SK-N-SH (cell line): ENCODE data around the gene RPS6KB2. TPM values are rescaled to one million over a fixed set of nuclear protein-coding genes. Genes with fewer than 3 reads are reported as not detected.

Experiments used
- CTCF ChIA-PET: fragments of 300-600, 350-600 bp; formaldehyde crosslinking; extraction: SDS; loops from one replicate; lab custom pipeline; 2021; lab: Yijun Ruan, JAX
- POLR2A ChIA-PET: fragments of 350-600 bp; sonication (Branson Sonifier 250); formaldehyde crosslinking; extraction: SDS; loops from one replicate; lab custom pipeline; 2020; ENCODE audit warnings: antibody characterized with exemption, inconsistent platforms; lab: Yijun Ruan, JAX
- DNase-seq: peaks from one replicate; pipeline ENCODE4 v3.0.0; 2012
- H2AFZ ChIP-seq: fragments of 200-600 bp; sonication (generic); 2 replicates; pipeline ENCODE4 v1.8.1; 2016; ENCODE audit warnings: antibody characterized with exemption, mild to moderate bottlenecking, low read depth
- H3F3A ChIP-seq: fragments of 200-600 bp; sonication (generic); replicated peaks from 2 replicates; pipeline ENCODE3; 2016; ENCODE audit warnings: antibody characterized with exemption, mild to moderate bottlenecking; ENCODE audit not compliant: insufficient read depth
- H3K27ac ChIP-seq, 2 experiments: fragments of 200-500 bp in 1 of 2; fragments of 200-600 bp in 1 of 2; sonication (Bioruptor generic) in 1 of 2; sonication (generic), shearing (Covaris generic) in 1 of 2; 2 replicates each; pipeline versions ENCODE4 v1.5.1 to v1.6.1; 2014 to 2016; ENCODE audit warnings: low read depth in 2 of 2, inconsistent platforms in 1 of 2, low read length in 1 of 2, mild to moderate bottlenecking in 1 of 2, mixed read lengths in 1 of 2
- H3K27me3 ChIP-seq: fragments of 200-600 bp; sonication (generic), shearing (Covaris generic); 2 replicates; pipeline ENCODE4 v1.6.1; 2016; ENCODE audit warnings: mixed run types; ENCODE audit not compliant: insufficient read depth
- H3K36me3 ChIP-seq, 2 experiments: fragments of 200-500 bp in 1 of 2; fragments of 200-600 bp in 1 of 2; sonication (Bioruptor generic) in 1 of 2; sonication (generic) in 1 of 2; replicated peaks in 1 of 2; 2 replicates each; pipeline versions ENCODE3 to v1.5.1; 2014 to 2016; ENCODE audit warnings: low read length in 1 of 2, mild to moderate bottlenecking in 1 of 2; ENCODE audit not compliant: insufficient read depth in 2 of 2, control insufficient read depth in 1 of 2
- H3K4me1 ChIP-seq, 2 experiments: fragments of 200-500 bp in 1 of 2; fragments of 200-600 bp in 1 of 2; sonication (Bioruptor generic) in 1 of 2; sonication (generic), shearing (Covaris generic) in 1 of 2; 2 replicates each; pipeline versions ENCODE4 v1.5.1 to v1.6.1; 2014 to 2016; ENCODE audit warnings: low read depth in 1 of 2, low read length in 1 of 2, mixed run types in 1 of 2; ENCODE audit not compliant: insufficient read depth in 2 of 2, control insufficient read depth in 1 of 2
- H3K4me2 ChIP-seq: fragments of 200-600 bp; sonication (generic), shearing (Covaris generic); 2 replicates; pipeline ENCODE4 v1.6.1; 2017; ENCODE audit warnings: mixed run types
- H3K4me3 ChIP-seq, 2 experiments: fragments of 200-500 bp in 1 of 2; fragments of 200-600 bp in 1 of 2; sonication (Bioruptor generic) in 1 of 2; sonication (generic), shearing (Covaris generic) in 1 of 2; 2 replicates each; pipeline versions ENCODE4 v1.5.1 to v1.8.1; 2014 to 2016; ENCODE audit warnings: low read depth in 2 of 2, inconsistent platforms in 1 of 2, low read length in 1 of 2, mild to moderate bottlenecking in 1 of 2, mixed read lengths in 1 of 2, moderate library complexity in 1 of 2
- H3K79me2 ChIP-seq: fragments of 200-600 bp; sonication (generic); 2 replicates; pipeline ENCODE4 v1.8.1; 2017; ENCODE audit warnings: mild to moderate bottlenecking; ENCODE audit not compliant: insufficient read depth
- H3K9ac ChIP-seq: fragments of 200-600 bp; sonication (generic); 2 replicates; pipeline ENCODE4 v1.6.1; 2017; ENCODE audit warnings: mixed run types
- H3K9me2 ChIP-seq: fragments of 200-600 bp; sonication (generic); 2 replicates; pipeline ENCODE4 v1.6.1; 2017; ENCODE audit warnings: mixed run types
- H3K9me3 ChIP-seq: fragments of 200-600 bp; sonication (generic); 2 replicates; pipeline ENCODE4 v1.6.1; 2017; ENCODE audit warnings: mixed run types, mild to moderate bottlenecking, moderate library complexity
- H4K20me1 ChIP-seq: fragments of 200-600 bp; sonication (generic); 2 replicates; pipeline ENCODE4 v1.6.1; 2017; ENCODE audit warnings: mild to moderate bottlenecking, mixed run types; ENCODE audit not compliant: insufficient read depth
- CHD2 ChIP-seq: fragments of 150-350 bp; IDR thresholded peaks from 2 replicates; pipeline ENCODE4 v1.6.1; 2018; ENCODE audit warnings: low read length; ENCODE audit not compliant: partially characterized antibody
- ELF1 ChIP-seq: IDR thresholded peaks from 2 replicates; pipeline ENCODE4 v1.4.0; 2012
- EZH2phosphoT487 ChIP-seq: fragments of 200-600 bp; sonication (generic); IDR thresholded peaks from 2 replicates; pipeline ENCODE4 v1.6.1; 2017; ENCODE audit warnings: low read depth, mixed run types, mild to moderate bottlenecking, antibody characterized with exemption, moderate library complexity, borderline replicate concordance
- FOXJ3 ChIP-seq: sonication (generic); formaldehyde crosslinking; IDR thresholded peaks from 2 replicates; pipeline ENCODE4 v1.5.1; 2020; ENCODE audit warnings: mild to moderate bottlenecking, missing genetic modification reagents
- FOXM1 ChIP-seq: IDR thresholded peaks from 2 replicates; pipeline ENCODE4 v1.4.0; 2012; ENCODE audit warnings: low read depth, mild to moderate bottlenecking
- JUND ChIP-seq: IDR thresholded peaks from 2 replicates; pipeline ENCODE4 v1.4.0; 2012
- MEF2A ChIP-seq: IDR thresholded peaks from 2 replicates; pipeline ENCODE4 v1.4.0; 2012; ENCODE audit warnings: low read depth, borderline replicate concordance
- NFIC ChIP-seq: IDR thresholded peaks from 2 replicates; pipeline ENCODE4 v1.4.0; 2012; ENCODE audit warnings: borderline replicate concordance
- NRF1 ChIP-seq: IDR thresholded peaks from 2 replicates; pipeline ENCODE4 v1.6.1; 2012; ENCODE audit warnings: low read depth, mild to moderate bottlenecking, low read length
- POLR2AphosphoS5 ChIP-seq: IDR thresholded peaks from 2 replicates; pipeline ENCODE4 v1.6.1; 2012; ENCODE audit warnings: low read depth, low read length
- RAD21 ChIP-seq: IDR thresholded peaks from 2 replicates; pipeline ENCODE4 v1.6.1; 2012; ENCODE audit warnings: mild to moderate bottlenecking, low read length
- RCOR1 ChIP-seq: fragments of 150-350 bp; IDR thresholded peaks from 2 replicates; pipeline ENCODE4 v1.6.1; 2017; ENCODE audit warnings: antibody characterized with exemption, low read length
- REST ChIP-seq: IDR thresholded peaks from 2 replicates; pipeline ENCODE4 v1.6.1; 2012; ENCODE audit warnings: mild to moderate bottlenecking, low read depth, low read length, moderate library complexity
- RXRA ChIP-seq: IDR thresholded peaks from 2 replicates; pipeline ENCODE4 v1.4.0; 2012; ENCODE audit warnings: low read depth, mild to moderate bottlenecking, borderline replicate concordance
- TAF1 ChIP-seq: IDR thresholded peaks from 2 replicates; pipeline ENCODE4 v1.6.1; 2012; ENCODE audit warnings: low read depth, mild to moderate bottlenecking, low read length, moderate library complexity, borderline replicate concordance
- WGBS: methylation state at CpG from one replicate; pipeline ENCODE4 v1.1.6; 2017; ENCODE audit warnings: low lambda C conversion rate; 5-methylcytosine and 5-hydroxymethylcytosine counted together
- polyA plus RNA-seq, 3 experiments: library from polyadenylated mRNA; depleted of rRNA; stranded (reverse); fragments of >200 nt; gene quantifications; 2 replicates each; pipeline ENCODE4 v1.2.3, GENCODE V29; 2012
- TF ChIP-seq, protein P1 (sequence below): IDR thresholded peaks from 2 replicates; pipeline ENCODE4 v1.4.0; 2012; ENCODE audit warnings: low read depth, borderline replicate concordance
- TF ChIP-seq, protein P2 (sequence below): fragments of 200-600 bp; sonication (generic); IDR thresholded peaks from 2 replicates; pipeline ENCODE4 v1.6.1; 2017; ENCODE audit warnings: antibody characterized with exemption, mild to moderate bottlenecking, moderate library complexity

RPS6KB2 gene
- polyA plus RNA-seq, 1 of the 3 experiments (the other 2 are of a cell fraction): 52.0 TPM

DNA sequence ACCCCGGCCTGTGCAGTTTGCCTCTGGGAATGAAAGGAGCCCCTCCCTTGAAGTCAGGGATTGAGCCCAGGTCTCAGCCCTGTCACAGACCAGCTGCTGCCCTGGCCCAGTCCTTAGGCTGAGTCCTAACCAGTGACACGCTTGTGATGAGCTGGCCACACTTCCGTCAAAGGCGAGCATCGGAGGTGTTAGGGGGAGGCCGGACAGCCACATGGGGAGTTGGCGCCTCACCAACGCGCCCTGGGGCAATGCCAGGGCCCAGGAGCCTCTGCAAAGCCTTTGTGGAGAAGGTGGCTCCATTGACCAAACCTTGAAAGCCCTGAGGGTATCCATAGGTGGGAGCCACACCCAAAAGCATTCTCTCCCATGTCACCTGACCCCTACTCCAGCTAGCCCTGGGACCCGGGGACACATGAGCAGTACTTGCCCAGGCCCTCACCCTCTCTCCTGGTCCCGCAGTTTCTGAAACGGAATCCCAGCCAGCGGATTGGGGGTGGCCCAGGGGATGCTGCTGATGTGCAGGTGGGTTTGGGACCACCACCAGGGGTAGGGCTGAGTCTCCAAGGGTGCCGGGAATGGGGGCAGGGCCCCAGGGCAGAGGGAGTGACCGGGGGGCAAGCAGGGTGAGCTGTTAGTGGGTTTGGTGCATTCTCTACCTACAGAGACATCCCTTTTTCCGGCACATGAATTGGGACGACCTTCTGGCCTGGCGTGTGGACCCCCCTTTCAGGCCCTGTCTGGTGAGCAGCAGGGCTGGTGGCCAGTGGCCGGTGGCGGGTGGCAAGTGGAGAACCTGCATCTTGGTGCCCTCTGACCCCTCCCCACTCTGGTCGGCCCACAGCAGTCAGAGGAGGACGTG, 5.5 kb downstream of the RPS6KB2 start:
- Histone ChIP-seq H3K27me3 (no peaks in the 10 kb centered on the region), H3K9me2 (no peaks in the 10 kb centered on the region), H3F3A (no peaks in the 10 kb centered on the region), H3K36me3 (peaks cover 3 to 39% of the 10 kb centered on the region in 2 experiments), H3K4me1 (peaks cover 3 to 7% of the 10 kb centered on the region in 2 experiments; a peak in 1 of 4 replicates), H3K4me2 (no peak overlapping the region), H3K9ac (no peak overlapping the region), H3K9me3 (no peaks in the 10 kb centered on the region), H3K79me2 (peaks cover 23% of the 10 kb centered on the region), H3K27ac (no peak overlapping the region), H4K20me1 (no peaks in the 10 kb centered on the region), H3K4me3 (no peak overlapping the region), H2AFZ (no peak overlapping the region)
- ChIA-PET CTCF (interaction anchor here (0.6 kb wide), 1 partner anchor 27 kb away, joined by 3 read pairs; no protein-coding TSS in a partner anchor), POLR2A (no interaction called here)
- WGBS: 92% methylated on average over 6 of the region's 22 CpGs
- TF ChIP-seq FOXJ3 (CRISPR knock-in tag) (no peak), CHD2 (no peak), TAF1 (no peak), MEF2A (no peak), EZH2phosphoT487 (no peak), ELF1 (no peak), RXRA (no peak), NRF1 (no peak), NFIC (no peak), FOXM1 (no peak), JUND (no peak), REST (no peak), POLR2AphosphoS5 (no peak), RCOR1 (no peak), RAD21 (no peak)
- TF ChIP-seq, protein P1, sequence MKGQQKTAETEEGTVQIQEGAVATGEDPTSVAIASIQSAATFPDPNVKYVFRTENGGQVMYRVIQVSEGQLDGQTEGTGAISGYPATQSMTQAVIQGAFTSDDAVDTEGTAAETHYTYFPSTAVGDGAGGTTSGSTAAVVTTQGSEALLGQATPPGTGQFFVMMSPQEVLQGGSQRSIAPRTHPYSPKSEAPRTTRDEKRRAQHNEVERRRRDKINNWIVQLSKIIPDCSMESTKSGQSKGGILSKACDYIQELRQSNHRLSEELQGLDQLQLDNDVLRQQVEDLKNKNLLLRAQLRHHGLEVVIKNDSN: no peak
- TF ChIP-seq, protein P2, sequence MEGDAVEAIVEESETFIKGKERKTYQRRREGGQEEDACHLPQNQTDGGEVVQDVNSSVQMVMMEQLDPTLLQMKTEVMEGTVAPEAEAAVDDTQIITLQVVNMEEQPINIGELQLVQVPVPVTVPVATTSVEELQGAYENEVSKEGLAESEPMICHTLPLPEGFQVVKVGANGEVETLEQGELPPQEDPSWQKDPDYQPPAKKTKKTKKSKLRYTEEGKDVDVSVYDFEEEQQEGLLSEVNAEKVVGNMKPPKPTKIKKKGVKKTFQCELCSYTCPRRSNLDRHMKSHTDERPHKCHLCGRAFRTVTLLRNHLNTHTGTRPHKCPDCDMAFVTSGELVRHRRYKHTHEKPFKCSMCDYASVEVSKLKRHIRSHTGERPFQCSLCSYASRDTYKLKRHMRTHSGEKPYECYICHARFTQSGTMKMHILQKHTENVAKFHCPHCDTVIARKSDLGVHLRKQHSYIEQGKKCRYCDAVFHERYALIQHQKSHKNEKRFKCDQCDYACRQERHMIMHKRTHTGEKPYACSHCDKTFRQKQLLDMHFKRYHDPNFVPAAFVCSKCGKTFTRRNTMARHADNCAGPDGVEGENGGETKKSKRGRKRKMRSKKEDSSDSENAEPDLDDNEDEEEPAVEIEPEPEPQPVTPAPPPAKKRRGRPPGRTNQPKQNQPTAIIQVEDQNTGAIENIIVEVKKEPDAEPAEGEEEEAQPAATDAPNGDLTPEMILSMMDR: no peak
- no peak for DNase-seq
